ENCODE measurements around the gene NINJ1. TPM values are rescaled to one million over a fixed set of nuclear protein-coding genes. Genes with fewer than 3 reads are reported as not detected.

Gene NINJ1
- total RNA-seq, 4 donors from 2014 or later, result 29.5 to 67.7 (median 38.5) TPM

GRCh38 chr9:93099551-93100275, 34.3 kb downstream of the NINJ1 start:
- peak overlapping the region; percentile 96 to 98 (median 97) for H3K27ac ChIP-seq
- H3K4me3 ChIP-seq, result no peak overlapping the region
- H3K9me3 ChIP-seq, result peaks cover 4 to 5% of the 10 kb centered on the region in 2 donors
- in situ Hi-C loops (cut with MboI; ENCODE audit: low pct_ligation_motif_present in 1 of 4, low pct_unique_long_range_greater_than_20kb in 1 of 4, low sequenced_read_pairs in 3 of 4), result no loop called here
- H3K27me3 ChIP-seq, result no peaks in the 10 kb centered on the region
- intact Hi-C loops (cut with DNase I; ENCODE audit: low total_unique reads), result no loop called here
- peak; percentile 7 for DNase-seq
- H3K4me1 ChIP-seq, result peaks cover 25 to 42% (median 34%) of the 10 kb centered on the region in 4 donors
- peaks cover 0 to 4% (median 0%) of the 10 kb centered on the region in 4 donors for H3K36me3 ChIP-seq
- 71 to 93% methylated on average over 1 to 16 of the region's 16 CpGs for WGBS, 2 donors (ENCODE audit: low coverage in 1 of 2)
- no peak for TF ChIP-seq POLR2AphosphoS5 (IDR thresholded peaks at IDR 0.05)
- TF ChIP-seq CTCF (IDR thresholded peaks at IDR 0.05), result no peak
- TF ChIP-seq POLR2A (IDR thresholded peaks at IDR 0.05), result no peak

- in situ Hi-C loops (cut with MboI; ENCODE audit: low pct_ligation_motif_present in 1 of 4, low pct_unique_long_range_greater_than_20kb in 1 of 4, low sequenced_read_pairs in 3 of 4), result no loop called here
- TF ChIP-seq EP300 (IDR thresholded peaks at IDR 0.05; ENCODE audit: low read depth) (no peak), POLR2AphosphoS5 (IDR thresholded peaks at IDR 0.05) (peak; percentile 68 to 73 (median 70))
- H3K4me1 ChIP-seq, result peaks cover 28 to 55% (median 37%) of the 10 kb centered on the region in 4 donors
- intact Hi-C loops (cut with DNase I; ENCODE audit: low total_unique reads), result no loop called here
- H3K9me3 ChIP-seq, result no peaks in the 10 kb centered on the region
- no peaks in the 10 kb centered on the region for H3K27me3 ChIP-seq
- H3K27ac ChIP-seq, result peak overlapping the region; percentile 96 to 98 (median 97)
- WGBS, 2 donors (ENCODE audit: low coverage in 1 of 2), result 33 to 51% methylated on average over 3 to 15 of the region's 15 CpGs
- H3K36me3 ChIP-seq, result no peaks in the 10 kb centered on the region
- DNase-seq, result peak; percentile 82
- H3K4me3 ChIP-seq, result peak overlapping the region in 1 of 4 donors; percentile 86
These were observed 35.7 kb downstream of the NINJ1 start for GRCh38 chr9:93098236-93098946.

GRCh38 chr9:93097511-93098201, 36.4 kb downstream of the NINJ1 start:
- 77 to 83% methylated on average over 1 to 11 of the region's 11 CpGs for WGBS, 2 donors (ENCODE audit: low coverage in 1 of 2)
- no peak for TF ChIP-seq POLR2A (IDR thresholded peaks at IDR 0.05)
- no peak for TF ChIP-seq CTCF (IDR thresholded peaks at IDR 0.05)
- no peak for TF ChIP-seq POLR2AphosphoS5 (IDR thresholded peaks at IDR 0.05)
- no peak for TF ChIP-seq EP300 (IDR thresholded peaks at IDR 0.05; ENCODE audit: low read depth)
- H3K27ac ChIP-seq, result peak overlapping the region; percentile 96 to 98 (median 97)
- no peaks in the 10 kb centered on the region for H3K36me3 ChIP-seq
- intact Hi-C loops (cut with DNase I; ENCODE audit: low total_unique reads), result no loop called here
- peak overlapping the region in 3 of 4 donors; percentile 81 to 97 (median 86) for H3K4me3 ChIP-seq
- H3K9me3 ChIP-seq, result no peaks in the 10 kb centered on the region
- peak; percentile 42 for DNase-seq
- H3K4me1 ChIP-seq, result peaks cover 29 to 62% (median 37%) of the 10 kb centered on the region in 4 donors
- in situ Hi-C loops (cut with MboI; ENCODE audit: low pct_ligation_motif_present in 1 of 4, low pct_unique_long_range_greater_than_20kb in 1 of 4, low sequenced_read_pairs in 3 of 4), result no loop called here
- H3K27me3 ChIP-seq, result no peaks in the 10 kb centered on the region

GRCh38 chr9:93096811-93097382, 37.2 kb downstream of the NINJ1 start:
- 20% methylated on average over 16 of the region's 16 CpGs; no CpG with 5 or more reads in 1 of the 2 donors for WGBS, 2 donors (ENCODE audit: low coverage in 1 of 2)
- DNase-seq, result no peak
- intact Hi-C loops (cut with DNase I; ENCODE audit: low total_unique reads) (no loop called here), in situ Hi-C loops (cut with MboI; ENCODE audit: low pct_ligation_motif_present in 1 of 4, low pct_unique_long_range_greater_than_20kb in 1 of 4, low sequenced_read_pairs in 3 of 4) (no loop called here)
- TF ChIP-seq POLR2AphosphoS5 (IDR thresholded peaks at IDR 0.05) (no peak), EP300 (IDR thresholded peaks at IDR 0.05; ENCODE audit: low read depth) (no peak), POLR2A (IDR thresholded peaks at IDR 0.05) (no peak), CTCF (IDR thresholded peaks at IDR 0.05) (no peak)
- Histone ChIP-seq H3K36me3 (no peaks in the 10 kb centered on the region), H3K27me3 (no peaks in the 10 kb centered on the region), H3K4me3 (peak overlapping the region; percentile 69 to 97 (median 84)), H3K9me3 (no peaks in the 10 kb centered on the region), H3K4me1 (peaks cover 29 to 63% (median 37%) of the 10 kb centered on the region in 4 donors), H3K27ac (peak overlapping the region; percentile 96 to 98 (median 97))
